NCI-H345 treated with DMSO at 0.1 percent for 48 hours (cell line): ENCODE measurements around the gene DLG2.
A peak's percentile ranks its signal among the peaks of the same experiment; 100 is the strongest.

Source experiments
- DNase-seq: peaks from one replicate; lab custom pipeline; 2025; ENCODE audit not compliant: unreplicated experiment; lab: John Stamatoyannopoulos, UW

DLG2 gene

GRCh38 chr11:83583757-83584366 is 2043.3 kb downstream of the DLG2 start:
- DNase-seq: no peak

DNA sequence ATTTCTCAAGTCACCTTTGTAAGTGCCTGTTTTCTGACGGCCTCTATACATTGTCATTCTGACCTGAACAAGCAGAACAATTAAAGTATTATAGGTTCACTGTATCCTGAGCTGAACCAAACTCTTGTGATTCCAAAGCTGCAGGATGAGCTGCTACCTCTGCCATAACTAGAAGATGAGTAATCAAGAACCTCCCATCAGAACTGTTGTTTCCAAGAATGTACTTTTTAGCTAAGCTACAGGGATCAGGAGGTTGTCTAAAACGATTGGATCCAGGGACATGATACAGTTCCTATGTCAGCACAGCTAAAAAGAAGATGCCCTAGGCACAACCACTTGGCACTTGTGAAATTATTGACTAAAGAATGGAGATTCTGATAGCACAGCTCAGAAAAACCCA is 2052.6 kb downstream of the DLG2 start:
- DNase-seq: no peak

DNA sequence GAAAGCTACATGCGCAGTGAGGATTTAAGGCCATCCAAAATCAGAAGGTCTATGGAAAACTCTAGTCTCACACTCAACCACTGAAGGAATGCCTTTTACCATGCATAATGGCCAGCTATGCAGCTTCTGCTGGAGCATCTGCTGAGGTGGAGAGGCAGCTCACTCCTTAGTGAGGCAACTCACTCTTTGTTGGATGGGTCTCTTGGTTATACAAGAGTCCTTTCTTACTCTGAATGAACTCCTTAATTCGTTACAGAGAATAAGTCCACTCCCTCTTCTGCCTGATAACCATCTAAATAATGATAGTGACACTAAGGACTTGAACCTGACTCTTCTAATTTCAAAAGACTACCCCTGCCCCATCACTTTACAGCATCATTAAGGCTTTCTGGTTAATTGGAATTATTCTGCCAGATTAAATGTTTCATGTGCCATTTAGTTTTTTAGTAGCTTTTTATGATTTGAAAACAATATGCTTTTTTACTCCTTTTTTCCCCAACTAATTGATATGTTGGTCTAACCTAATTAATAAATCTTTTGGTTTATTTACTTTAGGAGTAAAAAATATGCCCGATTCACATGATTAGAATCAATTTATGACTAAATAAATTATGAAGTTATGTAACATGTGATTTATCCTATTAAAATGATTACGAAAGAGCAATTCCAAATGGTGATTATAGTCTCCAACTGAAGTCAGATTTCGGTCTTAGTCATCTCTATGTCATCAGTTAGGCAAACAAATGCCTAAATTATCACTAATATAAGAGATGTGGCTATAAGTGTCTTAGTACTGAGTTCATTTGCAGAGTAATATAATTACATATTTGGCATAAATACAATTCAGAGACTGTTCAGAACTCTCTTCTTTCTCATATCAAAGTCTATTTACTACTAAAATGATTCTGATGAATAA is 2054.3 kb downstream of the DLG2 start:
- no peak for DNase-seq

DNA sequence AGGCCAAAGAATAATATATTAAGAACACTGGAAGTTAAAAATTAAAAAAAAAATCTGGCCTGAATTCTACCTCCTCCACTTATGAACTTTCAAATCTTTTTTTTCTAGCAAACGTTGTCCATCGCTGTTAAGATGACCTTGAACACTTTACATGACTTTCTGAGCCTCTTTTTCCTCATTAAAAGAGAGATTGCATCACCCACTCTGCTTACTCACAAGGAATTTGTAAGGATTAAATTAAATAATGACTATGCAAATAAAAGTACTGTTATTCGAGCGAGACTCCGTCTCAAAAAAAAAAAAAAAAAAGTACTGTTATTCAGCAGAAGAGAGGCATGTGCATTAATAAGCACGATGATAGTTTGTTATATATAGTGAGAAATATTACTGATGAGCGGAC is 2055.8 kb downstream of the DLG2 start:
- DNase-seq: no peak

GRCh38 chr11:83569134-83569805 is 2057.9 kb downstream of the DLG2 start:
- no peak for DNase-seq

GRCh38 chr11:83568516-83568915 is 2058.6 kb downstream of the DLG2 start:
- no peak for DNase-seq

DNA sequence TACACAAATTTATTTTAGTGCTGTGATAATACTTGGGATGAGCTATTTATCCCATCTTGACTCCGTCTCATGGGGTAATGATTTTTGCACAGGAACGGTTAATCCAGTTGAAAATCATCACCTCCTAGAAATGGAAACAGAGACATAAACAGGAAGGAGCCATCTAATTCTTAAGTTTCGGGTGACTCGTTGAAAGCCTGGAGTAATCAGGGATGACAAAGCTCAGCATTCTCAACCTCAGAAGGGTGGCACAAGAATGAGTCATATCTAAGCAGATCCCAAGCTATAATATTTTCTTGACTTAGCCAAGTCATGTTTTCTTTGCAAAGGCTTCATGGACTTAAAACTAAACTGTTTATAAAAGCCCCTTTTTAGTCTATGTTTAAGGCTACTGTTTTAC is 2060.2 kb downstream of the DLG2 start:
- no peak for DNase-seq

GRCh38 chr11:83564870-83565269 is 2062.3 kb downstream of the DLG2 start:
- no peak for DNase-seq

DNA sequence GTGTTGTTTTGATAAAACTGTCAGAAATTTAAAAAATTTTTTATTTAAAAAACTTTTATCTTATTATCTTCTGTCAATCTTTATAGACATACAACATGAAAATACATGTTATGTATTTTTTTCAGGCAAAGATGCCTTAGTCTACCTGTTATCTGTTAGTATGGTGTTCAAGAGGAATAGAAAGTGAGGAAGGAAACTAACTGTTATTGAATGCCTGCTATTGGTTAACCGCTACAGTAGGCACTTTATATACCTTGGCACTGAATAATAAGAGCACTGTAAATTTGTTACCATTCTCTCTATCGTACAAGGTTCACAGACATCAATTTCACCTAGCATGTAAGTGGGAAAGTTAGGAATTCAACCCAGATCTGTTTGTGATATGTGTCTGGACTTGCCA is 2068.9 kb downstream of the DLG2 start:
- DNase-seq: no peak

- no peak for DNase-seq
Observed at GRCh38 chr11:83557653-83558052, 2069.5 kb downstream of the DLG2 start.

GRCh38 chr11:83554876-83555275 is 2072.3 kb downstream of the DLG2 start:
- no peak for DNase-seq

GRCh38 chr11:83549984-83550667 is 2077.0 kb downstream of the DLG2 start:
- DNase-seq: peak; percentile 51

- no peak for DNase-seq
Observed at GRCh38 chr11:83546368-83546767, 2080.8 kb downstream of the DLG2 start.

- peak; percentile 47 for DNase-seq
Observed at GRCh38 chr11:83545494-83546260, 2081.5 kb downstream of the DLG2 start.

- no peak for DNase-seq
Observed at GRCh38 chr11:83544846-83545245, 2082.3 kb downstream of the DLG2 start.

- DNase-seq: no peak
Observed at GRCh38 chr11:83543706-83544439, 2083.3 kb downstream of the DLG2 start.

GRCh38 chr11:83542861-83543260 is 2084.3 kb downstream of the DLG2 start:
- DNase-seq: no peak

DNA sequence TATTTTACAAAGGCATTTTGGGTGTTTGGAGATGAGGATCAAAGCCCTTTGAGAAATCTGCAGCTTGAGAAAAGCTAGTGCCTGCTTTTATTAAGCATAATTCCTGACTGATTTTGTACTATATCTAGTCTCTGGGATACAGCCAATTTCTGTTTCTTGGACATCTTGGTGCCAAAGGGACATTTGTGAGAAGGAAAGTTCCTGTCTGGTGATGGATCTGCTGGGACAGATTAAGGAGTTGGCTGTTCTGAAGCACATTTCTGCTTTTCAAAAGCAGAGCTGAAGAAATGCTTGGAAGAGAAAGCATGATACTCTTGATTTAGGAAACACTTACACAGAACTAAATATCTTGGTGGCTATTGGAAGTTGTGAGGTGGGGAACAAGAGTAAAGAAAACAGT is 2086.4 kb downstream of the DLG2 start:
- no peak for DNase-seq

- no peak for DNase-seq
Observed at GRCh38 chr11:83540112-83540675, 2086.9 kb downstream of the DLG2 start.

GRCh38 chr11:83538286-83538685 is 2088.9 kb downstream of the DLG2 start:
- DNase-seq: no peak
